AG04450 (cell line): Measurements from ENCODE around the gene NCS1. TPM values are rescaled to one million over a fixed set of nuclear protein-coding genes. Genes with fewer than 3 reads are reported as not detected.

ENCODE experiments used
- CTCF ChIA-PET: fragments of 300-600, 350-600 bp; formaldehyde crosslinking; extraction: SDS; loops from one replicate; lab custom pipeline; 2022; ENCODE audit warnings: antibody characterized with exemption, inconsistent platforms; lab: Charles Lee
- POLR2A ChIA-PET: fragments of 350-600 bp; formaldehyde crosslinking; extraction: SDS; loops from one replicate; lab custom pipeline; 2021; ENCODE audit warnings: antibody characterized with exemption, inconsistent platforms; lab: Yijun Ruan, JAX
- DNase-seq: peaks from one replicate; pipeline ENCODE4 v3.0.0-alpha.2; 2011; ENCODE audit warnings: low read depth, low spot score
- H3K27ac ChIP-seq: one replicate; pipeline ENCODE4 v1.5.1; 2012; ENCODE audit warnings: low read depth, low read length, control low read depth
- H3K27me3 ChIP-seq: one replicate; pipeline ENCODE4 v1.6.0; 2012; ENCODE audit warnings: low read length; ENCODE audit not compliant: control insufficient read depth, insufficient read depth
- H3K4me3 ChIP-seq: 2 replicates; pipeline ENCODE4 v1.5.1; 2011; ENCODE audit warnings: mild to moderate bottlenecking, low read depth, low read length, control low read depth
- H3K9me3 ChIP-seq: 2 replicates; pipeline ENCODE4 v1.5.1; 2012; ENCODE audit warnings: low read length; ENCODE audit not compliant: control insufficient read depth, insufficient read depth
- CTCF ChIP-seq: IDR thresholded peaks from 2 replicates; pipeline ENCODE4 v1.5.1; 2011; ENCODE audit warnings: low read depth, low read length, control low read depth, inconsistent platforms
- polyA plus RNA-seq: library from polyadenylated mRNA; depleted of rRNA; stranded (reverse); fragments of >200 nt; gene quantifications from 2 replicates; pipeline ENCODE4 v1.2.3, GENCODE V29; 2011

NCS1 gene
- polyA plus RNA-seq, 1 experiment, result 68.3 TPM

DNA sequence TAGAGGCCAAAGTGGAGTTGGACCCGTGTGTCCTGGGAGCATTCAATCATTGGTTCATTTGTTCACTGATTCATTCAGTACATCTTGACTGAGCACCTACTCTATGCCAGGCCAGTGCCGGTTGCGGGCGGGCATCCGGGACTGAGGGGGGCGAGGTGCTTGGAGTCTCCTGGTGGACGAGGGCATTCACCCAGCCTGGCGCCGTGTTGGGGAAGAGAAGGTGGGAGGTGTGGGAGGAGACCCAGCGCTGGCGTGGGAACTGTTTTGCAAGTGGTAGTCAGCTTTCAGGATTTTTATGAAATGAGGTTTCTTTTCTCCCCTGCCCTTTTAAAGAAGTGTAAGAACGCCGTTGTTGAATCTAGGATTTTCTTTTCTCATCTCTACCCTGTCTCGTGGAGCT, 37.2 kb downstream of the NCS1 start:
- CTCF ChIA-PET, result interaction anchor here (1.2 kb wide), 1 partner anchor 11 kb away, joined by 4 read pairs; no protein-coding TSS in a partner anchor
- Histone ChIP-seq H3K27ac (no peak overlapping the region), H3K9me3 (no peaks in the 10 kb centered on the region; the same call in 1 of the 2 replicates), H3K27me3 (no peaks in the 10 kb centered on the region), H3K4me3 (no peak overlapping the region)
- TF ChIP-seq CTCF, result no peak
- no peak for DNase-seq
- POLR2A ChIA-PET, result no interaction called here

DNA sequence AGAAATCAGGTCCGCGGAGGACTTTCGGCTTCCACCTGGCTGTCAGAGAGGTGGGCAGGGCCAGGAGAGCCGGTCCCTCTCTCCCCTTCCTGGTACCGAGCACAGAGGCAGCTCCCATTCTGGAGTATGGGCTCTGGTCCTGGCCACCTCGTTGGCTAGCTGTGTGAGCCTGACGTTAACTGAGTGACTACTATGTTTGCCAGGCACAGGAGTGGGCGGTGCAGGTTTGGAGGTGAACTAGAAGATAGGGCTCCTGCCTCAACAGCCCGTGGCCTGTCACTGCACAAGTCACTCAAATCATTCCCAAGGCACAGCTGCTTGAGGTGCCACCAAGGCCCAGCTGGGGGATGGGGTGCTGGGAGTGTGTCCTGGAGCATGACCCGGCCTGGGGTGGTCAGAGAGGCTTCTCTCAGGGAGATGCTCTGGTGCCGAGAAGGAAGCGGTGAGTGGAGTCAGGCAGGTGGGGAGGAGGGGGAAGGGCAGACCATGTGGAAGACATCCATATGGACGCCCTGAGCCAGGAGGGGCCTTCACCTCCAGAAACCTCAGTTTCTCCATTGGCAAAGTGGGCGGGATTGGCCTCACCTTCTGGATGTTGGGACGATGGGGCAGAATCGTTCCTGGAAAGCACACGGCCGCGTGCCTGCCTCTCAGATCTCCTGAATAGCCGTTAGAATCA, 39.5 kb downstream of the NCS1 start:
- no peak for DNase-seq
- TF ChIP-seq CTCF, result no peak
- Histone ChIP-seq H3K27me3 (no peaks in the 10 kb centered on the region), H3K9me3 (no peaks in the 10 kb centered on the region; the same call in 1 of the 2 replicates), H3K27ac (no peak overlapping the region), H3K4me3 (no peak overlapping the region)
- CTCF ChIA-PET, result interaction anchor here (0.6 kb wide), 1 partner anchor 25 kb away, joined by 3 read pairs; no protein-coding TSS in a partner anchor
- POLR2A ChIA-PET, result no interaction called here

DNA sequence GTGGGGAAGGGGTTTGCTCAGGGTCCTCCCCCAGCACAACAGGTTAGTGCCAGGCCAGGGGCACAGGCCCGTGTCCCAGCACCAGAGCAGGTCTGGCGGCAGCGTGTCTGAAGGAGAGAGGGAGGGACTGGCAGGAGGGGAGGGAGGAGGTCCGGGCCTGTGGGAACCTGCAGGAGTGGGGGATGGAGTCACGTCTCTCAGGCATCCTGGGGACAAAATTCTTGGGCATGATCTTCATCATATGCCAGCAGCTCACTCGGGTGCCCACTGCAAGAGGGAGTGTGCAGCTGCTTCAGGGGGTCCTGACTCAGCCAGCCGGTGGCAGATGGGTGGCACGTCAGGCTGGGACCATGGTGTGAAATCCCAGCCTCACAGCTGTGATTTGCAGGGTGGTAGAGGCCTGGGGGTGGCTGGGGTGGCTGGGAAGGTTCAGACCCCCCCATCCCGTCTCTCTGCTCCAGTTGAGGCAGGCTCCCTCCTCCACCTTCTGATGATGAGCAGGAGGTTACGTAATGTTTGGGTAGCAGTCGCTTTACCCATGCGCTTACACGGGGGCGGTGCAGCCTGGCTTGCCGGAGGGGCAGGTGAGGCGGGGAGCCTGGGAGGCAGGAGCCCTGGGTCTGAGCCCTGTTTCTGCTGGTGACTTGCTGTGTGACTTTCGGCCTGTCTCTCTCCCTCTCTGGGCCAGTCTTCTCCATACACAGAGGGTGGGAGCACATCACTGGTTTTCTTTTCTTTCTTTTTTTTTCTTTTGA, 40.5 kb downstream of the NCS1 start:
- Histone ChIP-seq H3K27ac (no peak overlapping the region), H3K4me3 (no peak overlapping the region), H3K27me3 (no peaks in the 10 kb centered on the region), H3K9me3 (no peaks in the 10 kb centered on the region; the same call in 1 of the 2 replicates)
- POLR2A ChIA-PET, result no interaction called here
- CTCF ChIA-PET, result no interaction called here
- TF ChIP-seq CTCF, result no peak
- DNase-seq, result no peak

- TF ChIP-seq CTCF, result no peak
- H3K27me3 ChIP-seq, result no peaks in the 10 kb centered on the region
- no peak overlapping the region for H3K27ac ChIP-seq
- H3K9me3 ChIP-seq, result no peaks in the 10 kb centered on the region; the same call in 1 of the 2 replicates
- CTCF ChIA-PET, result no interaction called here
- DNase-seq, result no peak
- H3K4me3 ChIP-seq, result no peak overlapping the region
- POLR2A ChIA-PET, result interaction anchor here (1.1 kb wide), 1 partner anchor 28 kb away, joined by 3 read pairs; no protein-coding TSS in a partner anchor
These were observed 41.9 kb downstream of the NCS1 start for GRCh38 chr9:130213911-130214761.
